Ramos (cell line): ENCODE measurements around the gene C1orf198.

ENCODE experiments used
- in situ Hi-C: fragments of 300-500 bp; cut with MboI; formaldehyde crosslinking; loops from one replicate; pipeline ENCODE4 v1.14.3; 2022; ENCODE audit warnings: low sequenced_read_pairs; ENCODE audit not compliant: unreplicated experiment

Gene C1orf198

GRCh38 chr1:230895452-230895851 lies 27.1 kb upstream of the C1orf198 start:
- in situ Hi-C loops, result no loop called here

GRCh38 chr1:230894664-230895063 lies 26.3 kb upstream of the C1orf198 start:
- in situ Hi-C loops, result no loop called here

GRCh38 chr1:230894032-230894431 lies 25.7 kb upstream of the C1orf198 start:
- in situ Hi-C loops, result no loop called here

GRCh38 chr1:230892018-230892491 lies 23.7 kb upstream of the C1orf198 start:
- in situ Hi-C loops, result no loop called here

GRCh38 chr1:230891413-230891812 lies 23.1 kb upstream of the C1orf198 start:
- in situ Hi-C loops, result no loop called here

- in situ Hi-C loops, result no loop called here
Observed at GRCh38 chr1:230884646-230885045, 16.3 kb upstream of the C1orf198 start.

GRCh38 chr1:230883967-230884366 lies 15.6 kb upstream of the C1orf198 start:
- in situ Hi-C loops, result no loop called here

- in situ Hi-C loops, result no loop called here
Observed at GRCh38 chr1:230879778-230880177, 11.5 kb upstream of the C1orf198 start.

- in situ Hi-C loops, result no loop called here
Observed at GRCh38 chr1:230878591-230878990, 10.3 kb upstream of the C1orf198 start.

GRCh38 chr1:230877924-230878590 lies 9.7 kb upstream of the C1orf198 start:
- in situ Hi-C loops, result no loop called here

- in situ Hi-C loops, result no loop called here
Observed at GRCh38 chr1:230877146-230877923, 9.0 kb upstream of the C1orf198 start.

GRCh38 chr1:230876660-230877059 lies 8.3 kb upstream of the C1orf198 start:
- in situ Hi-C loops, result no loop called here

GRCh38 chr1:230875370-230875769 lies 7.0 kb upstream of the C1orf198 start:
- in situ Hi-C loops, result no loop called here

GRCh38 chr1:230870916-230871315 lies 2.6 kb upstream of the C1orf198 start:
- in situ Hi-C loops, result no loop called here

GRCh38 chr1:230869500-230869899 lies 1.2 kb upstream of the C1orf198 start:
- in situ Hi-C loops, result no loop called here

- in situ Hi-C loops, result no loop called here
Observed at GRCh38 chr1:230868736-230869385, 540 bp upstream of the C1orf198 start.

- in situ Hi-C loops, result no loop called here
Observed at GRCh38 chr1:230867101-230867902, 1.0 kb downstream of the C1orf198 start.

GRCh38 chr1:230866171-230867070 lies 1.9 kb downstream of the C1orf198 start:
- in situ Hi-C loops, result no loop called here

- in situ Hi-C loops, result no loop called here
Observed at GRCh38 chr1:230865062-230865817, 3.1 kb downstream of the C1orf198 start.
